ENCODE data around the gene PHEX. TPM values are rescaled to one million over a fixed set of nuclear protein-coding genes. Genes with fewer than 3 reads are reported as not detected.

The PHEX gene
- polyA plus RNA-seq, 1 donor from 2014 or later, result 0.59 TPM

DNA sequence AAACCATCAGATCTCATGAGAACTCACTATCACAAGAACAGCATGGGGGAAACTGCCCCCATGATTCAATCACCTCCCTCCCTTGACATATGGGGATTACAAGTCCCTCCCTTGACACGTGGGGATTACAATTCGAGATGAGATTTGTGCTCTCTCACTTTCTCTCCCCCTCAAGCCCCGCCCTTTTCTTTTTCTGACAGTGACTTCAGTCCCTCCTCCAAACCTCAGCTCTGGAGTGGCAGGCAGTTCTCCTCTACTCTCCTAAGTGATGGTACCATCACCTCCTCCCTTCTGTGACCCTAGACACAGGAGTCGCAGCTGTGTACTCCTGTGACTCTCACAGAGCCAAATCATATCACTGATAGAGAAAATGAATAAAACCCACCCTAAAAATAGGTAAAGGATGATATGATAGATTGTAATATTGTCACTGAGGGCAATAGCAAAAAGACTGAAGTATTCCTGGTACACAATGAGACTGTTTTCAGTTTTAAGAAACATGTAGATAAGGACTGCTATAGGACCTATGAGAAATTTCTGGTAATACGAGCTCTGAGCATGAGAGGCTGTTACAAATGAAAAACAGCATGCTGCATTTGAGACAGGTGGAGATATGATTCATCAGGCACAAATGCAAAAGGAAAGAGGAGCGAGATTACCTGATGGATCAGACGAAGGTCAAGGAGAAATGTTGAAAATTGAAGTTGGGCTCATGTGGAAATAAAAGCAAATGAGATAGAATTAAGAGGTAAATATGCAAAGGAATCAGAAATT is 139.3 kb downstream of the PHEX start:
- Histone ChIP-seq H2AFZ (ENCODE audit: low read depth, low read length) (no peak overlapping the region), H3K27ac (ENCODE audit: low read length) (no peak overlapping the region), H3K79me2 (replicated peaks; ENCODE audit: insufficient read depth, low read length) (no peaks in the 10 kb centered on the region), H3K27me3 (ENCODE audit: insufficient read depth, low read depth, low read length) (no peaks in the 10 kb centered on the region), H3K9me3 (ENCODE audit: low read length) (no peaks in the 10 kb centered on the region), H4K20me1 (ENCODE audit: insufficient read depth) (no peaks in the 10 kb centered on the region), H3F3A (ENCODE audit: insufficient read depth, low read length, poor library complexity, severe bottlenecking) (no peaks in the 10 kb centered on the region), H3K36me3 (ENCODE audit: insufficient read depth, low read length) (no peaks in the 10 kb centered on the region), H3K4me3 (ENCODE audit: low read length) (no peak overlapping the region), H3K4me2 (ENCODE audit: low read length) (no peak overlapping the region), H3K9me2 (ENCODE audit: insufficient read depth, low read length) (no peaks in the 10 kb centered on the region), H3K9ac (ENCODE audit: low read length) (no peak overlapping the region)
- TF ChIP-seq, protein P1, sequence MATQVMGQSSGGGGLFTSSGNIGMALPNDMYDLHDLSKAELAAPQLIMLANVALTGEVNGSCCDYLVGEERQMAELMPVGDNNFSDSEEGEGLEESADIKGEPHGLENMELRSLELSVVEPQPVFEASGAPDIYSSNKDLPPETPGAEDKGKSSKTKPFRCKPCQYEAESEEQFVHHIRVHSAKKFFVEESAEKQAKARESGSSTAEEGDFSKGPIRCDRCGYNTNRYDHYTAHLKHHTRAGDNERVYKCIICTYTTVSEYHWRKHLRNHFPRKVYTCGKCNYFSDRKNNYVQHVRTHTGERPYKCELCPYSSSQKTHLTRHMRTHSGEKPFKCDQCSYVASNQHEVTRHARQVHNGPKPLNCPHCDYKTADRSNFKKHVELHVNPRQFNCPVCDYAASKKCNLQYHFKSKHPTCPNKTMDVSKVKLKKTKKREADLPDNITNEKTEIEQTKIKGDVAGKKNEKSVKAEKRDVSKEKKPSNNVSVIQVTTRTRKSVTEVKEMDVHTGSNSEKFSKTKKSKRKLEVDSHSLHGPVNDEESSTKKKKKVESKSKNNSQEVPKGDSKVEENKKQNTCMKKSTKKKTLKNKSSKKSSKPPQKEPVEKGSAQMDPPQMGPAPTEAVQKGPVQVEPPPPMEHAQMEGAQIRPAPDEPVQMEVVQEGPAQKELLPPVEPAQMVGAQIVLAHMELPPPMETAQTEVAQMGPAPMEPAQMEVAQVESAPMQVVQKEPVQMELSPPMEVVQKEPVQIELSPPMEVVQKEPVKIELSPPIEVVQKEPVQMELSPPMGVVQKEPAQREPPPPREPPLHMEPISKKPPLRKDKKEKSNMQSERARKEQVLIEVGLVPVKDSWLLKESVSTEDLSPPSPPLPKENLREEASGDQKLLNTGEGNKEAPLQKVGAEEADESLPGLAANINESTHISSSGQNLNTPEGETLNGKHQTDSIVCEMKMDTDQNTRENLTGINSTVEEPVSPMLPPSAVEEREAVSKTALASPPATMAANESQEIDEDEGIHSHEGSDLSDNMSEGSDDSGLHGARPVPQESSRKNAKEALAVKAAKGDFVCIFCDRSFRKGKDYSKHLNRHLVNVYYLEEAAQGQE (IDR thresholded peaks at IDR 0.05; ENCODE audit: borderline replicate concordance), result no peak
- TF ChIP-seq POLR2AphosphoS5 (IDR thresholded peaks at IDR 0.05) (no peak), RAD21 (conservative IDR thresholded peaks at IDR 0.05) (no peak), EZH2 (IDR thresholded peaks at IDR 0.05; ENCODE audit: borderline replicate concordance, insufficient read depth, low read length, poor library complexity, severe bottlenecking) (no peak), SMC3 (conservative IDR thresholded peaks at IDR 0.05; ENCODE audit: poor library complexity) (no peak), MXI1 (conservative IDR thresholded peaks at IDR 0.05; ENCODE audit: poor library complexity, severe bottlenecking) (no peak), EP300 (conservative IDR thresholded peaks at IDR 0.05; ENCODE audit: poor library complexity, severe bottlenecking) (no peak), TAF1 (IDR thresholded peaks at IDR 0.05; ENCODE audit: low read depth) (no peak)
- TF ChIP-seq, protein P2, sequence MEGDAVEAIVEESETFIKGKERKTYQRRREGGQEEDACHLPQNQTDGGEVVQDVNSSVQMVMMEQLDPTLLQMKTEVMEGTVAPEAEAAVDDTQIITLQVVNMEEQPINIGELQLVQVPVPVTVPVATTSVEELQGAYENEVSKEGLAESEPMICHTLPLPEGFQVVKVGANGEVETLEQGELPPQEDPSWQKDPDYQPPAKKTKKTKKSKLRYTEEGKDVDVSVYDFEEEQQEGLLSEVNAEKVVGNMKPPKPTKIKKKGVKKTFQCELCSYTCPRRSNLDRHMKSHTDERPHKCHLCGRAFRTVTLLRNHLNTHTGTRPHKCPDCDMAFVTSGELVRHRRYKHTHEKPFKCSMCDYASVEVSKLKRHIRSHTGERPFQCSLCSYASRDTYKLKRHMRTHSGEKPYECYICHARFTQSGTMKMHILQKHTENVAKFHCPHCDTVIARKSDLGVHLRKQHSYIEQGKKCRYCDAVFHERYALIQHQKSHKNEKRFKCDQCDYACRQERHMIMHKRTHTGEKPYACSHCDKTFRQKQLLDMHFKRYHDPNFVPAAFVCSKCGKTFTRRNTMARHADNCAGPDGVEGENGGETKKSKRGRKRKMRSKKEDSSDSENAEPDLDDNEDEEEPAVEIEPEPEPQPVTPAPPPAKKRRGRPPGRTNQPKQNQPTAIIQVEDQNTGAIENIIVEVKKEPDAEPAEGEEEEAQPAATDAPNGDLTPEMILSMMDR (IDR thresholded peaks at IDR 0.05; ENCODE audit: poor library complexity, severe bottlenecking), result no peak

DNA sequence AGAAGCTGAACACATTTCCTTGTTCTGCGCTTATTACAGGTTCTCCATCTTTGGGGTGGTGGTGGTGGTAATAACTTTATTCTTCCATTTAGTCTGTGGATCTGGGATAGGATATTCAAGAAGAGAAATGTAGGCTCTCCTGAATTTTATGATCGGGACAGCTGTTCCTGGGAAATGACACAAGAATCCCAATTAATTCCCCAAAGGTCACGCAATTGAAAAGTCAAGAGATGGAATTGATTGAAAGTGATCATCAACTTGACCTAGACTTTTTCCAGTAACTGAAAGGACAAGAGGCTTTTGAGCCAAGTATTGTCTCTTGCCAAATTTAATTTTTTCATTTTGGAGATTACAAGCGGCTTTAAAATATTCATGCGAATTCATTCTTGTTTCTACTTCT is 141.8 kb downstream of the PHEX start:
- Histone ChIP-seq H3K9me3 (ENCODE audit: low read length) (no peaks in the 10 kb centered on the region), H4K20me1 (ENCODE audit: insufficient read depth) (no peaks in the 10 kb centered on the region), H2AFZ (ENCODE audit: low read depth, low read length) (no peak overlapping the region), H3K9me2 (ENCODE audit: insufficient read depth, low read length) (no peaks in the 10 kb centered on the region), H3K27ac (ENCODE audit: low read length) (no peak overlapping the region), H3K36me3 (ENCODE audit: insufficient read depth, low read length) (no peaks in the 10 kb centered on the region), H3K27me3 (ENCODE audit: insufficient read depth, low read depth, low read length) (no peaks in the 10 kb centered on the region), H3K4me3 (ENCODE audit: low read length) (no peak overlapping the region), H3K9ac (ENCODE audit: low read length) (no peak overlapping the region), H3F3A (ENCODE audit: insufficient read depth, low read length, poor library complexity, severe bottlenecking) (no peaks in the 10 kb centered on the region), H3K79me2 (replicated peaks; ENCODE audit: insufficient read depth, low read length) (no peaks in the 10 kb centered on the region), H3K4me2 (ENCODE audit: low read length) (no peak overlapping the region)
- TF ChIP-seq TAF1 (IDR thresholded peaks at IDR 0.05; ENCODE audit: low read depth) (no peak), EP300 (conservative IDR thresholded peaks at IDR 0.05; ENCODE audit: poor library complexity, severe bottlenecking) (no peak), RAD21 (conservative IDR thresholded peaks at IDR 0.05) (no peak), EZH2 (IDR thresholded peaks at IDR 0.05; ENCODE audit: borderline replicate concordance, insufficient read depth, low read length, poor library complexity, severe bottlenecking) (no peak), POLR2AphosphoS5 (IDR thresholded peaks at IDR 0.05) (no peak), MXI1 (conservative IDR thresholded peaks at IDR 0.05; ENCODE audit: poor library complexity, severe bottlenecking) (no peak), SMC3 (conservative IDR thresholded peaks at IDR 0.05; ENCODE audit: poor library complexity) (no peak)
- TF ChIP-seq, protein P2 (IDR thresholded peaks at IDR 0.05; ENCODE audit: poor library complexity, severe bottlenecking), result no peak
- TF ChIP-seq, protein P1 (IDR thresholded peaks at IDR 0.05; ENCODE audit: borderline replicate concordance), result no peak
